Measurements from ENCODE around the gene RNF213. TPM values are rescaled to one million over a fixed set of nuclear protein-coding genes. Genes with fewer than 3 reads are reported as not detected.
A peak's percentile ranks its signal among the peaks of the same experiment; 100 is the strongest.

The RNF213 gene
- total RNA-seq, 1 donor from 2014 or later = 120 TPM

DNA sequence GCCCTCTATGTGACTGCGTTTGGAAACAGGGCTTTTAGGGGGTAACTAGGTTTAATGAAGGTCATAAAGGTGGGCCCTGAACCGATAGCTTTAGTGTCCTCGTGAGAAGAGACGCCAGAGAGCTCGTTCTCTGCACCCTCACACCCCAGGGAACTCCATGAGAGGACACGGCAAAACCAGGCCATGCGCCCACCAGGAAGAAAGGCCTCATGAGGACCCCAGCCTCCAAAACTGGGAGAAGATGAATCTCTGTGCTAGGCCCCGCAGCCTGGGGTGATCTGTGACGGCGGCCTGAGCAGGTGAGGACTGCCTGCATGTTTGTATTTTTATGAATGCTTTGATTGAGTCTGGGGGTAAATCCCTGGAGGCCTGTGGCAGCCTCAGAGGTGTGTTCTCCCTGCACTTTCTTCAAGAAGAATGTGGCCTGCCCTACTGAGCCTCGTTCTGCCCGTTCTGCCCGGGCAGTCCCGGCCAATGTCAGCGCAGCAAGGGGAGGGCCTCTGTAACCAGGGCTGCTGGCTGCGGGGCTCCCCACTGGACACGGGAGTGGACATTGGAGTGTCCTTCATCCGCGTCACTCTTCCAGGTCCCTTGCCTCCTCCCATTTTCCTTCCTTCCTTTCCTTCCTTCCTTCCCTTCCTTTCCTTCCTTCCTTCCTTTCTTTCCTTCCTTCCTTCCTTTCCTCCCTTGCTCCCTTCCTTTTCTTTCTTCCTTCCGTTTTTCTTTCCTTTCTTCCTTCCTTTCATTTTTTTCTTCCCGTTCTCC, 6.8 kb upstream of the RNF213 start:
- no peak overlapping the region for H3K4me3 Mint-ChIP-seq (ENCODE audit: unreplicated experiment)
- H3K27me3 Mint-ChIP-seq (ENCODE audit: low read depth, unreplicated experiment) = no peaks in the 10 kb centered on the region
- no peaks in the 10 kb centered on the region for H3K79me2 ChIP-seq (ENCODE audit: insufficient read depth, low read length)
- no peak for DNase-seq (ENCODE audit: low read depth)
- peaks cover 3% of the 10 kb centered on the region for H3K36me3 Mint-ChIP-seq (ENCODE audit: low read depth, unreplicated experiment)
- H3K9me3 ChIP-seq (ENCODE audit: insufficient read depth, low read depth, low read length) = no peaks in the 10 kb centered on the region
- H3K4me2 ChIP-seq (ENCODE audit: low read length) = peak overlapping the region; percentile 80
- no peak overlapping the region for H3K27ac ChIP-seq (ENCODE audit: low read depth, low read length)
- no peaks in the 10 kb centered on the region for H3K36me3 ChIP-seq (ENCODE audit: insufficient read depth, low read length)
- FAIRE-seq = no peak
- no peak for TF ChIP-seq EZH2 (IDR thresholded peaks at IDR 0.05; ENCODE audit: insufficient read depth, low read length)
- TF ChIP-seq, protein P1, sequence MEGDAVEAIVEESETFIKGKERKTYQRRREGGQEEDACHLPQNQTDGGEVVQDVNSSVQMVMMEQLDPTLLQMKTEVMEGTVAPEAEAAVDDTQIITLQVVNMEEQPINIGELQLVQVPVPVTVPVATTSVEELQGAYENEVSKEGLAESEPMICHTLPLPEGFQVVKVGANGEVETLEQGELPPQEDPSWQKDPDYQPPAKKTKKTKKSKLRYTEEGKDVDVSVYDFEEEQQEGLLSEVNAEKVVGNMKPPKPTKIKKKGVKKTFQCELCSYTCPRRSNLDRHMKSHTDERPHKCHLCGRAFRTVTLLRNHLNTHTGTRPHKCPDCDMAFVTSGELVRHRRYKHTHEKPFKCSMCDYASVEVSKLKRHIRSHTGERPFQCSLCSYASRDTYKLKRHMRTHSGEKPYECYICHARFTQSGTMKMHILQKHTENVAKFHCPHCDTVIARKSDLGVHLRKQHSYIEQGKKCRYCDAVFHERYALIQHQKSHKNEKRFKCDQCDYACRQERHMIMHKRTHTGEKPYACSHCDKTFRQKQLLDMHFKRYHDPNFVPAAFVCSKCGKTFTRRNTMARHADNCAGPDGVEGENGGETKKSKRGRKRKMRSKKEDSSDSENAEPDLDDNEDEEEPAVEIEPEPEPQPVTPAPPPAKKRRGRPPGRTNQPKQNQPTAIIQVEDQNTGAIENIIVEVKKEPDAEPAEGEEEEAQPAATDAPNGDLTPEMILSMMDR (IDR thresholded peaks at IDR 0.05; ENCODE audit: insufficient read depth, low read depth, low read length) = no peak
- H3K27me3 ChIP-seq (ENCODE audit: insufficient read depth, low read length) = no peaks in the 10 kb centered on the region
- no peaks in the 10 kb centered on the region for H3K9me3 Mint-ChIP-seq (ENCODE audit: unreplicated experiment)
- peaks cover 14% of the 10 kb centered on the region for H3K4me1 Mint-ChIP-seq (ENCODE audit: low read depth, unreplicated experiment)
- H3K9ac ChIP-seq (ENCODE audit: low read length) = peak overlapping the region; percentile 35
- no peak overlapping the region for H3K4me3 ChIP-seq (ENCODE audit: insufficient read depth, low read depth, low read length)
- H3K27ac Mint-ChIP-seq (ENCODE audit: unreplicated experiment) = peak overlapping the region; percentile 90
- no peaks in the 10 kb centered on the region for H4K20me1 ChIP-seq (ENCODE audit: insufficient read depth, low read length)
- H3K4me1 ChIP-seq (ENCODE audit: insufficient read depth, low read length) = peaks cover 7% of the 10 kb centered on the region
- H2AFZ ChIP-seq (ENCODE audit: low read depth, low read length) = no peak overlapping the region

DNA sequence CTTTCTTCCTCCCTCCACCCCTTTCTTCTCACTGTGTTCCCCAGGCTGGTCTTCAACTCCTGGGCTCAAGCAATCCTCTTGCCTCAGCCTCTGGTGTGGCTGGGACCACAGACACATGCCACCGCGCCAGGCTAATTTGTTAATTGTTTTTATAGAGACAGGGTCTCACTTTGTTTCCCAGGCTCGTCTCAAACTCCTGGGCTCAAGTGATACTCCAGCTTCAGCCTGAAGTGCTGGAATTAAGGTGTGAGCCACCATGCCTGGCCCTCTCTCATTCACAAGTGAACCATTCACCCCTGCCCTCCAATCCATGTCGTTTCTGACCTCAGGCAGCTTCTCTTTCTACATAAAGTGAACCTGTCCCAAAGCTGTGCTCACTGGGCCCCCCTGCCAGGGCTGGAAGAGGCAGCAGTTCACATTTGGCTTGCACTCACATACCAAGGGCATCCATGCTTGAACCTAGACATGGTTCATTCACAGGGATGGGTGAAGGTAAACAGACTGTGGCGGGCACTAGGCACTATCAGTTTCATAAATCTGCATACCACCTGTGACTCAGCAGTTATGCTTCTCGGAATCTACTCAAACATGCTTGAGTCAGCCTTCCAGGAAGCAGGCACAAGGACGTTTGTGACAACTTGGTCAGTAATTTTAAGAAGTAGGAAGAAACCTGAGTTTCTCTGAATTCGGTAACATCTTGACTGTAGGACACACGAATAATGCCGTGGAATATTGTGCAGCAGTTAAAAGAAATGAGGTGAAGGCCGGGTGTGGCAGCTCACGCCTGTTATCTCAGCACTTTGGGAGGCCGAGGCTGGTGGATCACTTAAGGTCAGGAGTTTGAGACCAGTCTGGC, 6.0 kb upstream of the RNF213 start:
- FAIRE-seq (peak; percentile 72), DNase-seq (ENCODE audit: low read depth) (peak; percentile 92)
- Histone ChIP-seq H4K20me1 (ENCODE audit: insufficient read depth, low read length) (no peaks in the 10 kb centered on the region), H3K79me2 (ENCODE audit: insufficient read depth, low read length) (no peaks in the 10 kb centered on the region), H3K4me1 (ENCODE audit: insufficient read depth, low read length) (peaks cover 7% of the 10 kb centered on the region), H3K4me2 (ENCODE audit: low read length) (peak overlapping the region; percentile 80), H3K4me3 (ENCODE audit: insufficient read depth, low read depth, low read length) (no peak overlapping the region), H3K27me3 (ENCODE audit: insufficient read depth, low read length) (no peaks in the 10 kb centered on the region), H2AFZ (ENCODE audit: low read depth, low read length) (no peak overlapping the region), H3K27ac (ENCODE audit: low read depth, low read length) (peak overlapping the region; percentile 67), H3K9ac (ENCODE audit: low read length) (peak overlapping the region; percentile 35), H3K36me3 (ENCODE audit: insufficient read depth, low read length) (no peaks in the 10 kb centered on the region), H3K9me3 (ENCODE audit: insufficient read depth, low read depth, low read length) (no peaks in the 10 kb centered on the region)
- no peak for TF ChIP-seq EZH2 (IDR thresholded peaks at IDR 0.05; ENCODE audit: insufficient read depth, low read length)
- TF ChIP-seq, protein P1 (IDR thresholded peaks at IDR 0.05; ENCODE audit: insufficient read depth, low read depth, low read length) = no peak
- peaks cover 3% of the 10 kb centered on the region for H3K36me3 Mint-ChIP-seq (ENCODE audit: low read depth, unreplicated experiment)
- H3K27ac Mint-ChIP-seq (ENCODE audit: unreplicated experiment) = peak overlapping the region; percentile 90
- H3K9me3 Mint-ChIP-seq (ENCODE audit: unreplicated experiment) = no peaks in the 10 kb centered on the region
- H3K27me3 Mint-ChIP-seq (ENCODE audit: low read depth, unreplicated experiment) = no peaks in the 10 kb centered on the region
- H3K4me1 Mint-ChIP-seq (ENCODE audit: low read depth, unreplicated experiment) = peaks cover 15% of the 10 kb centered on the region
- H3K4me3 Mint-ChIP-seq (ENCODE audit: unreplicated experiment) = no peak overlapping the region
